NCI-H226 (cell line): ENCODE measurements around the gene UPF2.

ENCODE experiments used
- DNase-seq: peaks from one replicate; pipeline ENCODE4 v3.0.0-alpha.2; 2015

Gene UPF2

GRCh38 chr10:11881477-11882417, 160.9 kb downstream of the UPF2 start:
- DNase-seq = peak; percentile 86

- no peak for DNase-seq
These were observed 161.6 kb downstream of the UPF2 start for GRCh38 chr10:11881030-11881476.

- DNase-seq = peak; percentile 25
These were observed 162.2 kb downstream of the UPF2 start for GRCh38 chr10:11880151-11881029.

- DNase-seq = no peak
These were observed 163.1 kb downstream of the UPF2 start for GRCh38 chr10:11879387-11880094.

GRCh38 chr10:11878776-11879175, 163.8 kb downstream of the UPF2 start:
- no peak for DNase-seq

GRCh38 chr10:11877591-11877905, 165.1 kb downstream of the UPF2 start:
- DNase-seq = no peak

- no peak for DNase-seq
These were observed 165.6 kb downstream of the UPF2 start for GRCh38 chr10:11876805-11877590.

- DNase-seq = no peak
These were observed 166.3 kb downstream of the UPF2 start for GRCh38 chr10:11876324-11876723.

GRCh38 chr10:11875494-11876281, 166.9 kb downstream of the UPF2 start:
- DNase-seq = peak; percentile 96

GRCh38 chr10:11874568-11875493, 167.8 kb downstream of the UPF2 start:
- peak; percentile 99 for DNase-seq

GRCh38 chr10:11871466-11871865, 171.1 kb downstream of the UPF2 start:
- DNase-seq = no peak

- no peak for DNase-seq
These were observed 171.7 kb downstream of the UPF2 start for GRCh38 chr10:11870900-11871400.

- DNase-seq = no peak
These were observed 172.2 kb downstream of the UPF2 start for GRCh38 chr10:11870461-11870780.
